ENCODE data around the gene RREB1. TPM values are rescaled to one million over a fixed set of nuclear protein-coding genes. Genes with fewer than 3 reads are reported as not detected.

RREB1 gene
- total RNA-seq, 4 donors from 2014 or later, result 40.8 to 68.6 (median 54.4) TPM

DNA sequence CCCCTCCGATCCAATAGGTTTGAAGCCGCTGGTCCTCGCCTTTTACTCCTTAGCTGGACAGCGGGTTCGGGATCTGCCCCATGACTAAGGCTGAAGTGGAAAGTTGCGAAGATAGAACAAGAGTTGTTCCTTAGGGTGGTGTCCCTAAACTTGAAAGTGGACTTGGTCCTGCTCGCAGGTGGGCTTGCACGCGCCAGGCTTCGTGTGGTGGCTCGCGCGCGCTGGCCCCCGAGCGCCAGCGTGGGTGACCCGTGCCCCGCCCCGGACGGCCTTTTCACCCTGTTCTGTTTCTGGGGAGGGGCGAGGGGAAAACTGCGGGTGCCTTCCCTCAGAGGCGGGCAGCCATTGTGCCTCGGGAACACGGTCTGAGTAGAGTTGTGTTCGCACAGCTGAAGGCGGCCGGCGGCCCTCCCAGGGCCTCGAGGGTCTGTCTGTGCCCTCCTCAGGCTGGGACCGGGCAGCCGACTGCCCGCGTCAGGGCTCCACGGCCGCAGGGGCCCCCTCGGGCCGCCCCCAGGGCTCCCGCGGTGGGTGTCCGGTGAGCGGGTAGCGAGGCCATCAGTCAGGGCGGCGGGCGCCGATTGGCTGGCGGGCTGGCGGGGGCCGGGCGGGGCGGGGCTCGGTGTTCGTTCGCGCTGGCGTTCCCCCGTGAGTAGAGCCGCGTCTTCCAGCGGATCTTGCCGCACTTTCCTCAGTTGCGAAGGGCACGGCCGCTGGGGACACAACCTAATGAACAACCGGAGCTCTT is 33.0 kb downstream of the RREB1 start:
- DNase-seq (ENCODE audit: low spot score in 2 of 2), result peak; percentile 84 to 98
- TF ChIP-seq, protein P1, sequence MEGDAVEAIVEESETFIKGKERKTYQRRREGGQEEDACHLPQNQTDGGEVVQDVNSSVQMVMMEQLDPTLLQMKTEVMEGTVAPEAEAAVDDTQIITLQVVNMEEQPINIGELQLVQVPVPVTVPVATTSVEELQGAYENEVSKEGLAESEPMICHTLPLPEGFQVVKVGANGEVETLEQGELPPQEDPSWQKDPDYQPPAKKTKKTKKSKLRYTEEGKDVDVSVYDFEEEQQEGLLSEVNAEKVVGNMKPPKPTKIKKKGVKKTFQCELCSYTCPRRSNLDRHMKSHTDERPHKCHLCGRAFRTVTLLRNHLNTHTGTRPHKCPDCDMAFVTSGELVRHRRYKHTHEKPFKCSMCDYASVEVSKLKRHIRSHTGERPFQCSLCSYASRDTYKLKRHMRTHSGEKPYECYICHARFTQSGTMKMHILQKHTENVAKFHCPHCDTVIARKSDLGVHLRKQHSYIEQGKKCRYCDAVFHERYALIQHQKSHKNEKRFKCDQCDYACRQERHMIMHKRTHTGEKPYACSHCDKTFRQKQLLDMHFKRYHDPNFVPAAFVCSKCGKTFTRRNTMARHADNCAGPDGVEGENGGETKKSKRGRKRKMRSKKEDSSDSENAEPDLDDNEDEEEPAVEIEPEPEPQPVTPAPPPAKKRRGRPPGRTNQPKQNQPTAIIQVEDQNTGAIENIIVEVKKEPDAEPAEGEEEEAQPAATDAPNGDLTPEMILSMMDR (IDR thresholded peaks at IDR 0.05), result no peak
- peak in 1 of 2 donors; percentile 31 for TF ChIP-seq POLR2A (IDR thresholded peaks at IDR 0.05)
- H3K4me3 ChIP-seq (ENCODE audit: low read depth, poor library complexity, severe bottlenecking), result peak overlapping the region; percentile 63
- WGBS, 2 donors, result 3 to 6% methylated on average over 41 to 57 of the region's 67 CpGs
- intact Hi-C loops (cut with DNase I; ENCODE audit: low total_unique reads), result no loop called here

- DNase-seq (ENCODE audit: low spot score in 2 of 2), result no peak
- TF ChIP-seq POLR2A (IDR thresholded peaks at IDR 0.05), result no peak
- TF ChIP-seq, protein P1 (IDR thresholded peaks at IDR 0.05), result no peak
- intact Hi-C loops (cut with DNase I; ENCODE audit: low total_unique reads), result no loop called here
- H3K4me3 ChIP-seq (ENCODE audit: low read depth, poor library complexity, severe bottlenecking), result no peak overlapping the region
- 92 to 94% methylated on average over 25 of the region's 25 CpGs for WGBS, 2 donors
These were observed 34.6 kb downstream of the RREB1 start for GRCh38 chr6:7142228-7142801.

DNA sequence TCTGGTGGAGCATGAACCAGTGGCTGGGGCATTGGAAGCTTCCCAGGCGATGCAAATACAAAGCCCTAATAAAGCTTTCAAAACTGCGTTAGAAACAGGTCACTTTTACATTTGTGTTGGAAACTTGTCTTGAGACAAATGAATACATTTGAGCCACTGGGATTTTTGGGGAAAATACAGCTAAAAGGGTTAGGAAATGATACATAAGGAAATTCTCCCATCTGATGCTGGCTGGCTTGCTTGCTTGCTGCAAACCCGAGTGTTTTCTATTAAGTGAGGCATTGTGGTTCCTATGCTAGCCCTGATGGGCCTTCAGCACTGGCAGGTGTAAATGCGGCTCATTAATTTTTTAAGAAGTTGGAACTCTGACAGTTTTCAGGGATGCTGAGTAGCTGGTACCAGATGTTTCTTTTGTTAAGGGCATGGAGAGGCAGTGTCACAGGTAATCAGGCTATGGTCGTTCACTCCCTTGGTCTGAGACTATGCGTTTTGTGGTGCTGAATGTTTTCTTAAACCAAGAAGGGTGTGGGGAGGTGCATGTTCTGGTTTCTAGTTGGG is 35.2 kb downstream of the RREB1 start:
- no peak for TF ChIP-seq POLR2A (IDR thresholded peaks at IDR 0.05)
- TF ChIP-seq, protein P1 (IDR thresholded peaks at IDR 0.05), result no peak

GRCh38 chr6:7143476-7143974 is 35.8 kb downstream of the RREB1 start:
- TF ChIP-seq, protein P1 (IDR thresholded peaks at IDR 0.05), result no peak
- no peak for TF ChIP-seq POLR2A (IDR thresholded peaks at IDR 0.05)
- 43 to 50% methylated on average over 7 of the region's 7 CpGs for WGBS, 2 donors

More for the DNA sequence above, 35.2 kb downstream of the RREB1 start:
- intact Hi-C loops (cut with DNase I; ENCODE audit: low total_unique reads), result no loop called here
- 56 to 62% methylated on average over 6 of the region's 6 CpGs for WGBS, 2 donors
- DNase-seq (ENCODE audit: low spot score in 2 of 2), result no peak
- no peak overlapping the region for H3K4me3 ChIP-seq (ENCODE audit: low read depth, poor library complexity, severe bottlenecking)

DNA sequence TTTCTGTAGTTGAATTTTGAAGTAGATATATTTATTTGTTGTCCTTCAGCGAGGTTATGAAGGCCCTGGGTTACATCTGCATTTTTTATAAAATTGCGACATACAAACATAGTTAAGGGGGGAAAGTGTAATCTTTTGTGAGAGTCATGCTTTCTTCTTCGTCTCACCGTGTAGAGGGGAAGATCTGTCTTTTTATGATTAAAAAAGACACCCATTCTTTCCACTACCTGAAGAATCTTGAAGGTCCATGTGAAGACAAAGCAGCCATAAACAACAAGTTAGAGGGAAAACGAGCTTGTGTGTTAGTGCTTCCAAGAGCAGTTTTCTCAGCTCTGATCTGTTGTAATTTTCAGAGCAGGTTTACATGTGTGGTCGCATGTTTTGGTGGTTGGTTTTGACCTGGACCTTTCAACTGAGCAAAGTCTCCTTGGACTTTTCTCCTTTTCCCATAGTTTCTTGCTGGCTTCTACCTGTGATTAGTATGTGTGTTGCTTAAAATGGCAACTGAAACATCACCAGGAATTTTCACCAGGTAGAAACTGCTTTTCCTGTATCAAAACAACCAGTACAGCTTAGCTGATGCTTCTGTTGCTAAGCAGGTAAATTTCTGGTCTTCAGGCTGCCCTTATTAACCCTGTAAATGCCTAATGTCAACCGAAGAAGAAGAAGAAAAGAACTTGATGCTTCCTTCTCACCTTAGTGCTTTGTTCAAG is 37.3 kb downstream of the RREB1 start:
- 48 to 52% methylated on average over 7 of the region's 7 CpGs for WGBS, 2 donors
- no peak for DNase-seq (ENCODE audit: low spot score in 2 of 2)
- intact Hi-C loops (cut with DNase I; ENCODE audit: low total_unique reads), result no loop called here
- no peak overlapping the region for H3K4me3 ChIP-seq (ENCODE audit: low read depth, poor library complexity, severe bottlenecking)
- TF ChIP-seq, protein P1 (IDR thresholded peaks at IDR 0.05), result no peak
- TF ChIP-seq POLR2A (IDR thresholded peaks at IDR 0.05), result no peak

More at GRCh38 chr6:7143476-7143974, 35.8 kb downstream of the RREB1 start:
- no peak for DNase-seq (ENCODE audit: low spot score in 2 of 2)
- intact Hi-C loops (cut with DNase I; ENCODE audit: low total_unique reads), result no loop called here
- no peak overlapping the region for H3K4me3 ChIP-seq (ENCODE audit: low read depth, poor library complexity, severe bottlenecking)

Data from lower leg skin (tissue), 4 donors.